Right ventricle myocardium superior (tissue), 1 donor: ENCODE measurements around the gene ANKFY1. TPM values are rescaled to one million over a fixed set of nuclear protein-coding genes. Genes with fewer than 3 reads are reported as not detected.
"Not testable (repeated sequence)": the region's sequence is repeated elsewhere in the genome, so short reads cannot be mapped to it uniquely, and the experiment has no call there.

Experiments
- ATAC-seq: fragments of 200-7000 bp; cut with Tn5 transposase; one replicate; pipeline ENCODE4 v1.9.1; 2020; ENCODE audit warnings: mild to moderate bottlenecking; ENCODE audit not compliant: poor library complexity
- DNase-seq: peaks from one replicate; pipeline ENCODE4 v3.0.0-alpha.2; 2020
- intact Hi-C: fragments of 100-400 bp; cut with DNase I; formaldehyde crosslinking; loops from one replicate; pipeline ENCODE4 v1.11.2; 2022
- total RNA-seq: library from RNA; stranded (reverse); fragmentation: NEBNext Ultra II Directional; extraction: Animal tissue kit (Norgen Biotek cat#: 25700); gene quantifications from one replicate; pipeline ENCODE4 v1.2.1, GENCODE V29; 2021
- donor health status: DM: no; HTN: yes; CAD: no; lungs with severe emphysema.

Gene ANKFY1
- total RNA-seq, 1 donor from 2014 or later: 25.7 TPM

DNA sequence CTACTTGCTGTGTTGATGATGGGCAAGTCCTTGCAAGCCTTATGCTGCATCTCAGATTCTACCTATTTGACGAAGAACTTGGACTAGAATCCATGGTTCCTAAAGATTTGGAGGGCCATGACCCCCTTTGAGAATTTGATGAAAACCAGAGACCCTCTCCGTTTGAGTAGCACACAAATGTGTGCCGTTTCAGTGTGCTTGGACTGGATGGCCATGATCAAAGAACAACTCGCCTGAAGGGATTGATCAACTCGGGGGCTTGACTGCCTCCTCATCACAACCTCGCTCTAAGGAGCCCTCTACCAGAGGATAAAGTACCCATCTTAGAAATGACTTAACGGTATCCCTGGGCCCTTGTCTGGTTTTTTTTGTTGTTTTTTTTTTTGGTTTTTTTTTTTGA is 2.8 kb upstream of the ANKFY1 start:
- intact Hi-C loops: no loop called here
- DNase-seq (no peak), ATAC-seq (no peak)

DNA sequence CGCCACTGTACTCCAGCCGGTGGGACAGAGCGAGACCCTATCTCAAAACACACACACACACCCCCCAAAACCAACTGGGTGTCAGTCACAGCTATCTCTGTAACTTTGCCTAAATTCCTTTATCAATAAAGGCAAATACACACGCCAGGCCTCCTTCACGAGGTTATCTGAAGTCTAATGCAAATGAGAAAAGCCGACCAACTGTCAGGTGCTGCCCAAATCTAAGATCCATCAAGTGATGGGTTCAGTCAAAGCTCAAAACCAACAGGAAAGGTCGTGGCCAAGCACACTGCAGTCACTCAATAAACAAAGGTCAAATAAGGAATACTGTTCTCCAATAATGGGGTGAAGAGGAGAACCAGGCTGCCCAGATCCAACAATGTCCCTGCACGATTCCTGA is 1.1 kb downstream of the ANKFY1 start:
- DNase-seq (no peak), ATAC-seq (no peak)
- intact Hi-C loops: no loop called here

DNA sequence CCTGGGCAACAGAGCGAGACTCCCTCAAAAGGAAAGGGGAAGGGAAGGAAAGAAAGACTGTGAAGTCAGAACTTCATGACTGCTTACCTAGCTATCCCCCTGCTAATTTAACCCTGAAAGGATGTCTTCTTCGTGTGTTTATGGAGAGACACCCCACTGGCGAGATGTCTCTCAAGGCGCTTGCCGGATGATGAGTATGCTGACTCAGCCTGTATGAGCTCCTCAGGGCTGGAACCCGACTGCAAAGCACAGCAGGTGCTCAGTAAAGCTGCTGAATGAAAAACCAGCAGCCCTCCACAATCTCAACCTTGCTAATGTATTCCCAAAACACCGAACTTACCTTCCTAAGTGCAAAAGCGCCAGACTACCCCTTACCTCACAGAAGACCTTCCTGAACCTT is 2.3 kb downstream of the ANKFY1 start:
- DNase-seq: no peak
- no peak for ATAC-seq
- intact Hi-C loops: no loop called here

GRCh38 chr17:4258867-4259266 is 4.9 kb downstream of the ANKFY1 start:
- DNase-seq (no peak), ATAC-seq (no peak)
- intact Hi-C loops: no loop called here

GRCh38 chr17:4256952-4257351 is 6.8 kb downstream of the ANKFY1 start:
- ATAC-seq (no peak), DNase-seq (no peak)
- intact Hi-C loops: no loop called here

- intact Hi-C loops, DNase-seq, ATAC-seq: not testable (repeated sequence)
Observed at GRCh38 chr17:4255271-4255670, 8.5 kb downstream of the ANKFY1 start.

DNA sequence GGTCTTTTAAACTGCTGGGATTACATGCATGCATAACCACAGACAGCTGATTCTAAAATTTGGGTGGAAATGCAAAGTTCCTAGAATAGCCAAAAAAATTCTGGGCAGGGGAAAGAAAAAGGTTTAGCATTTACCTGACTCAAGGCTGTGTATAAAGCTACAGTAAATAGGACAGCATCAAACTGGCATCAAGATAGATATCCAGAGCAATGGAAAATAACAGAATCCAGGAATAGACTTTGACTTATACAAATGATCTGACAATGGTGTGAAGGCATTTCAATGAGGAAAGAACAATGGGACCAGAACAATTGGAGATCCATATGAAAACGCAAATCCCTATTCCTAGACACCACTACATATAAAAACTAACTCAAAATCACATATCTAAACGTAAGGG is 12.9 kb downstream of the ANKFY1 start:
- DNase-seq (no peak), ATAC-seq (peak; percentile 19)
- intact Hi-C loops: no loop called here

DNA sequence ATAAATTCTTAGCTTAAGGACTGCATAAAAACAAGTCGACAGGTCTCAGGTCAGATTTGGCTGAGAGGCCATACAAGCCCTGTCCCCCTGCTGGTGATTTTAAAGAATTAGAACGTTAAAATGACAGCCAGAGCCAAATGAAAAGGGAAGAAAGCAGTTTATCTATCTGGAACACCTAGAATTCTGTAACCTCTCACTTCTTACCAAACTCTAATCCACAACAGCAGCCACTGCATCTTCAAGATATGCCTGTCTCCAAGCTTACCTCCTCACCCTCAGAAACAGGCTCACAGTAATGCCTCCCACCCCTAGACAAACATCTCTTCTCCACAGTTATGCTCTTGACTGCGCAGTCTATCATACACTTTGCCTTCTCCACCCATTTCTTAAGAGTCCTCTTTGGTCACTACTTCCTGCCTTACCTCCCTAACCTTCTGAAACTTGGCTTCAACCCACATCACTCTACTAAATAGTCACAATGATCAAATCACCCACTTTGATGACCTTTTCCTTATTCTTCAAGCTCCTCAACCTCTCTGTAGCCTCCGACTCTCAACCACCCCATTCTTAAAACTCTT is 14.2 kb downstream of the ANKFY1 start:
- DNase-seq (no peak), ATAC-seq (no peak)
- intact Hi-C loops: no loop called here

DNA sequence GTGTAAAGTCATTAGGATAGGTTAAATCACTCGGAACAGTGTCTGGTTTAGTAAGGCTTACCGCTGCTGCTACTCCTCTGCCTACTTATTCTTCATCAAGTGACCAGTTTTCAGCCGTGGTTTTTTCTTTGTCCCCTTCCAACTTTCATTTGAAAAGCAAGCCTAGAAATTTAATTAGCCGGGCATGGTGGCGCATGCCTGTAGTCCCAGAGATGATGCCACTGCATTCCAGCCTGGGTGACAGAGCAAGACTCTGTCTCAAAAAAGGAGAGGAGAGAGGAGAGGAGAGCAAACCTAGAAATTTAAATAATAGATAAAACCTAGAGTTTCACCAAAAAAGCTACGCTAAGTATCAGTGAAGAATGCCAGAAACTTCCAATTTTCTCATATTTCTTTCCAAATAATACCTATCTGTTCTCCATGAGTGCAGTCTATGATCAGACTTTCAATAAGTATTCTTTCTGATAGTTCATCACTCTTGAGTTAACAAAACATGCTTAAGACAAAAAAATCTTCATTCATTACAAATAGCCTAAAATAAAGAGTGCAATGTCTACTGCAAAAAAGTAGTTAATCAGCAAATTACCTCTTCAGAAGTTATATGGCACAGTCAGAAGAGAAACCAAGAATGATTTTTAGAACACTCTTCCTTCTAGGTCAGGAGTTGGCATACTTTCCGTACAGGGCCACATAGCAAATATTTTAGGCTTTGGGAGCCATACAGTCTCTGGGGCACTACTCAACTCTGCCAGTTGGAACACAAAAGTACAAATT is 15.1 kb downstream of the ANKFY1 start:
- DNase-seq (no peak), ATAC-seq (no peak)
- intact Hi-C loops: no loop called here

GRCh38 chr17:4247971-4248388 is 15.8 kb downstream of the ANKFY1 start:
- intact Hi-C loops: no loop called here
- ATAC-seq (peak; percentile 5), DNase-seq (no peak)

DNA sequence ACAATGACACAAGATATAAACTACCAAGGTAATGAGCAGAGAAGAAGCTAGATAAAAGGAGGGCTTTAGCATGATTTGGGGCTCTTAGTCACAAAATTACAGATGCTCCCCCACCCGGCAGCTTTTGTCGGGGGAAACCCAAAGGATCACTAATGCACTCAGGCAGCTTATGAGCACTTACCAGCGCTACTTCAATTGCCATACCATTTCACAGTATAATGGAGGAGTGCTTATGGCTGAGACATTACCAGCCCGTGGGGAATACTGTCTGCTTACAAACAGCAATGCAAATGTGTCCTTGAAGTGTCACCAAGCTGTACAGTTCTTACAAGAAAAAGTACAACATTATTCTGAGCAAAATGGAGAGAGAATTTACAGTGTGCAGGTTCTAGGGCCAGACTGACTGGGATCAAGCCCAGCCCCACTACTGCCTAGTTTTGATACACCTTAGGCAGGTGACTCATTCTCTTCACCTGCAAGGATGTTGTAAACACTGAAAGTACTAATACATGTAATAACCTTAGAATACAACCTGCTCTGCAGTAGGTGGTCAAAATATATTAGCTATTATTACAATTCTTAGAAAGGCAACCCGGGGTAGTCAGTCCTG is 16.3 kb downstream of the ANKFY1 start:
- no peak for ATAC-seq
- no peak for DNase-seq
- intact Hi-C loops: no loop called here

GRCh38 chr17:4246674-4247073 is 17.1 kb downstream of the ANKFY1 start:
- DNase-seq (no peak), ATAC-seq (no peak)
- intact Hi-C loops: no loop called here

DNA sequence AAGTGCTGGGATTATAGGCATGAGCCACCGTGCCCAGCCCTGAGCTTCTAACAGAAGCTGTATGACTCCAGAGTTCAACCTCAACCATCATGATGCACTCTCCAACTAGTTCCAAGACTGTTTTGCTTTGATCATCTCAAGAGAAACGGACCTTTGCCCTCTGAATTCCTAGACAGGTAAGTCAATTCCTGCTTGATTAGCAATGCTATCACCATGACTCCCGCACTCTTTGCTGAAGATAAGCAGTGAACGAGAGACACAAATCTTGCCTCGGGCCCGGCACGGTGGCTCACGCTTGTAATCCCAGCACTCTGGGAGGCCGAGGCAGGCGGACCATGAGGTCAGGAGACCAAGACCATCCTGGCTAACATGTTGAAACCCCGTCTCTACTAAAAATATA is 22.2 kb downstream of the ANKFY1 start:
- no peak for ATAC-seq
- DNase-seq: no peak
- intact Hi-C loops: no loop called here

DNA sequence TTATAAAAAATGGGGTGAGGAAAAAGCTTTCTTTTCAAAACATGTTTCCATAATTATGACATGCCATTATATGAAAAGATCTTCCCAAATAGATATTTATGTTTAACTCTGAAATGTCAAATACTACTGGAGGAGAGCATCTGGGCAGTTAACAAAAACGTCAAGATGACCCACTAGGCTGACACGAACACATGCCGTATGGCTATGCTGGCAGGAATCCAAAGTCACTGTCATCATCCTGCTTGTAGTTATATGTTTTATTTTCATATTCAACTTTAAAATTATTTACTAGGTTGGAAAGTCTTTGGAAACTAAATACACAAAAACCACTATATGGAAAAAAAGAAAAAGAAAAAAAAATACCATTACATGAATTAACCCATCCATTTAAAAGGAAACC is 27.3 kb downstream of the ANKFY1 start:
- intact Hi-C loops: no loop called here
- DNase-seq (no peak), ATAC-seq (no peak)

GRCh38 chr17:4235372-4236279 is 28.2 kb downstream of the ANKFY1 start:
- no peak for ATAC-seq
- DNase-seq: no peak

DNA sequence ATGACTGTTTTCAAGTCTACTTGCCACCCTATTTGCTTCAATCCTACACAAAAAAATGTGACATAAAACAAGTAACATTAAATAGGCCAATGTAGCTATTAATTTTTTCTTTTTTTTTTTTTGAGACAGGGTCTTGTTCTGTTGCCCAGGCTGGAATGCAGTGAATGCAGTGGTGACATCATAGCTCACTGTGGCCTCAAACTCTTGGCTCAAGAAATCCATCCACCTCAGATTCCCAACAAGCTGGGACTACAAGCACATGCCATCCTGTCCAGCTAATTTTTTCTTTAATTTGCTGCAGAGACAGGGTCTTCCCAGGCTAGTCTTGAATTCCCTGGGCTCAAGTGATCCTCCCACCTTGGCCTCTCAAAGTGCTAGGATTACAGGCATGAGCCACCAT is 29.4 kb downstream of the ANKFY1 start:
- intact Hi-C loops: no loop called here
- DNase-seq: no peak
- no peak for ATAC-seq

More at GRCh38 chr17:4235372-4236279, 28.2 kb downstream of the ANKFY1 start:
- intact Hi-C loops: no loop called here

DNA sequence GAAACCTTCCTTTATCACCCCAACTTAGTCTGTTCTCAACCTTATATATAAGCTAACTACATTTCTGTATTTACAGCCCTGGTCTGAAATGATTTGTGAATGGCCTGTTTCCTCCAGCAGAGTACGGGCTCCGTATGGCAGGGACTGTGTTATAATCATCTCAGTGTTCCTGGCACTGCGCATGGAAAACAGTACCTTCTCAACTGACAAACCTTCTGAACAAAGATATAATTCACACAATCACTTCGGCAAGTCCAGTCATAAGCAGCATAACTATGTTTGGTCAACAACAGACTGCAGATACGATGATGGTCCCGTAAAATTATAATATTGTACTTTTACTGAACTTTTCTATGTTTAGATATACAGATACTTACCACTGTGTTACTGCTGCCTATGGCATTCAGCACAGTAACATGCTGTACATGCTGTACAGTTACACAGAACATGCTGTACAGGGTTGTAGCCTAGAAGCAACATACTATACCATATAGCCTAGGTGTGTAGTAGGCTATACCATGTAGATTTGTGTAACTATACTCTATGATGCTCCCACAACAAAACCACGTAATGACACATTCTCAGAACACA is 30.0 kb downstream of the ANKFY1 start:
- DNase-seq: no peak
- intact Hi-C loops: no loop called here
- ATAC-seq: peak; percentile 70

DNA sequence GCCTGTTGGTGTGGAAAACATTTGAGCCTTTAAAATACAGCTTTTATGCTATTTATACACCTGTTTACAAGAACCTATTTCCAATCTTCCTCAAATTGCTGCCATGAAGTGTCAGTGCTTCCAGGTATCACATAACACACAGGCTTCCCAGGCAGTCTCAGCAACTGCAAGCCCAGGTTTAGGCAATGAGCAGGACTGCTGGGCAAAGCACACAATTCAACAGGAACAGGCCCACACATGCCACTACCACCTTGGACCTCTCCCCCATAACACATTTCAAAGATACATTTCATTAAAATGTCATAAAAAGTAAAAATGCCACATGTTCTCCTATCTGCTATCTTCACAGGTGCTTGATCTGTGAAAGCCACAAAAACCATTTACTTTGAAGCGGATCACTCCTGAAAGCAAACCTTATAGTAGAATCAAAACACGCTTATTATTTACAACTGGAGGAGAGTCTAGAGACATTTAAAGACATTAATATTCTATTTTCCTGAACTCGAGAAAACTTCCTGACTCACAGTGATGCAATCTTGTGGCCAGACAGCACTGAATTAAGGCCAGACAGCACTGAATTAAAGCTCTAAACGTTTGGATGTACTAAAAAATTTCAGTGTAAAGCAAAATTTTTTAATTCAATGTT is 31.5 kb downstream of the ANKFY1 start:
- DNase-seq: no peak
- intact Hi-C loops: no loop called here
- no peak for ATAC-seq
